Mucosa of stomach (tissue), 1 donor: ENCODE data around the gene MEGF11.
"Not testable (repeated sequence)": the region's sequence is repeated elsewhere in the genome, so short reads cannot be mapped to it uniquely, and the experiment has no call there.

Experiments used
- H3K27me3 ChIP-seq: one replicate; pipeline ENCODE4 v1.7.0; 2013; ENCODE audit warnings: mild to moderate bottlenecking, low read length; ENCODE audit not compliant: control insufficient read depth, insufficient read depth
- H3K36me3 ChIP-seq: one replicate; pipeline ENCODE4 v1.7.0; 2013; ENCODE audit warnings: low read length; ENCODE audit not compliant: control insufficient read depth, insufficient read depth
- H3K4me1 ChIP-seq: one replicate; pipeline ENCODE4 v1.7.0; 2013; ENCODE audit warnings: mild to moderate bottlenecking, low read length; ENCODE audit not compliant: control insufficient read depth, insufficient read depth
- H3K4me3 ChIP-seq: one replicate; pipeline ENCODE4 v1.7.0; 2013; ENCODE audit warnings: low read length
- H3K9ac ChIP-seq: one replicate; pipeline ENCODE4 v1.7.0; 2013; ENCODE audit warnings: mild to moderate bottlenecking, low read length, moderate library complexity
- H3K9me3 ChIP-seq: one replicate; pipeline ENCODE4 v1.7.0; 2013; ENCODE audit warnings: mild to moderate bottlenecking, low read length, moderate library complexity; ENCODE audit not compliant: control insufficient read depth
- donor health status: Pancreatic carcinoma.

Gene MEGF11

DNA sequence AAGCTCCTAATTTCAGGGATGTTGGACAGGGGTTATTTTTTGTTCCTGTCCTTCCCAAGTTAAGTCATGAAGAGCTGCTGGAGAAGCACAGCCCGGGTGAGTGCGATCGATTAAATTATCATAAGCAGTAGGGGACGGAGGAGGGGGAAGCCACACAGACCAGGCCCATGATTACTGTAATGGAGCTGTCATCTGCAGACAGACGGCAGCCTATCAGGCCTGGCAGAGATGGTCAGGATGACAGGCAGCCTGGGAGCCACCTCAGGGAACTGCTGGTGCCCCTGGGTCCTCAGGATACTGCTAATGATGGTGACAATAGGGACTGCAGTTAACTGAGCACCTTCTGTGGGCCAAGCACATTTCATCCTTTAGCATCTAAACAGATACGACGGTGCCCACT, 236.6 kb downstream of the MEGF11 start:
- no peaks in the 10 kb centered on the region for H3K36me3 ChIP-seq
- H3K4me3 ChIP-seq, result no peak overlapping the region
- H3K9ac ChIP-seq, result no peak overlapping the region
- no peaks in the 10 kb centered on the region for H3K4me1 ChIP-seq
- no peaks in the 10 kb centered on the region for H3K9me3 ChIP-seq
- no peaks in the 10 kb centered on the region for H3K27me3 ChIP-seq

DNA sequence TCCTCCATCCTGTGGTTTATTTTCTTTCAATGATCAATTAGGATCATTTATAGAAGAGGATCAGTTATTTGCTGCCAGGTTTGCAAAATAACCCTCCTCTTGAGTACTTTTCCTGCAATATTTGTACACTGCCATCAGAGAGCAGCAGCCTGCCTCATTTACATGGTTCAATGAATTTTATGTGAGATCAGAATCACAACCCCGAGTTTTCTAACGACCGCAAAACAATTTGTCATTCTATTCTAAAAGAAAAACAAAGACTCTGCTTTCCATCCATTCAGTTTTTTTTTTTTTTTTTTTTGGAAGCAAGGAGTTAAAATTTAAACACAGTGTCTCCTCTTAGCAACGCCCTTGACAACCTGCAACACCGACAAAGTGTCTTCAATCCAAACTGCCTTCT, 237.4 kb downstream of the MEGF11 start:
- no peak overlapping the region for H3K9ac ChIP-seq
- no peak overlapping the region for H3K4me3 ChIP-seq
- H3K36me3 ChIP-seq, result no peaks in the 10 kb centered on the region
- H3K9me3 ChIP-seq, result no peaks in the 10 kb centered on the region
- no peaks in the 10 kb centered on the region for H3K4me1 ChIP-seq
- H3K27me3 ChIP-seq, result no peaks in the 10 kb centered on the region

DNA sequence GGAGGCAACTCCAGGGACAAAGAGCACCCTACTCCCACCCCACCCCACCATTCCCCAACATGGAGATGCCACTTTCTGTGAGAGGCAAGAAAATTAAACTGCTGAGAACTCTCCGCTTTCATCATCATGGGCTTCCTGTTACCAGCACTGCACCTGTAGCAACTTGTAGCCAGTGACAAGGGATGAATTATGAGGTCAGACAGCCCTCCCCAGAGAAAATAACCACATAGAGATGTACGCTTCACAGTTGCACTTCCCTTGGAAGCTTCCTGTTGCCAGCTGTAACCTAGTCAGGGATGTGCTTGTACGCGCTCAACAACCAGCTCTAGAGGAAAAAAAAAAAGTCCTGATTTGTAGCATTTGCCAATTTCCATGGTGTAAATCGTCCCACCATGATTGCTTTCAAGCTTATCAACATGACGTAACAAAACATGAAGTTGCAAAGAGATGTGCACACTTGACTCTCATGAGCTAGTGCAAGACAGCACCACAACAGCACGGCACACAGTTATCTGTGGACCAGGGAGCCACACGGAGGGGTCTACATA, 238.8 kb downstream of the MEGF11 start:
- Histone ChIP-seq H3K4me1 (no peaks in the 10 kb centered on the region), H3K9me3 (no peaks in the 10 kb centered on the region), H3K9ac (no peak overlapping the region), H3K4me3 (no peak overlapping the region), H3K27me3 (no peaks in the 10 kb centered on the region), H3K36me3 (no peaks in the 10 kb centered on the region)

DNA sequence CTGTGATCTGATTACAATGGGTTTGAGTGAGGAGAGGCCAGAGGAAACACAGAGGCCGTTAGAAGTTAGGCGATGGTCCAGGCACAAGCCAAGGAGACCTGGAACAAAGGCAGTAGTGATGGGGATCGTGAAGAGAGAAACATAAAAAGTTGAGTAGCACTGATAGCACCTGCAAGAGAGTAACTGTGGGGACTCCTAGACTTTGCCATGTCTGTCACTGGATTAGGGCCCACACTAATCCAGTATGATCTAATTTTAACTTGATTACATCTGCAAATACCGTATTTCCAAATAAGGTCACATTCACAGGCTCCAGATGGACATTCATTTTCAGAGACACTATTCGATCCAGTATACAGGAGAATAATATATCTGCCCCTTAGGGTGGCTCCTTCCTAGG, 239.5 kb downstream of the MEGF11 start:
- no peaks in the 10 kb centered on the region for H3K36me3 ChIP-seq
- H3K9ac ChIP-seq, result no peak overlapping the region
- no peaks in the 10 kb centered on the region for H3K9me3 ChIP-seq
- H3K27me3 ChIP-seq, result no peaks in the 10 kb centered on the region
- no peaks in the 10 kb centered on the region for H3K4me1 ChIP-seq
- no peak overlapping the region for H3K4me3 ChIP-seq

DNA sequence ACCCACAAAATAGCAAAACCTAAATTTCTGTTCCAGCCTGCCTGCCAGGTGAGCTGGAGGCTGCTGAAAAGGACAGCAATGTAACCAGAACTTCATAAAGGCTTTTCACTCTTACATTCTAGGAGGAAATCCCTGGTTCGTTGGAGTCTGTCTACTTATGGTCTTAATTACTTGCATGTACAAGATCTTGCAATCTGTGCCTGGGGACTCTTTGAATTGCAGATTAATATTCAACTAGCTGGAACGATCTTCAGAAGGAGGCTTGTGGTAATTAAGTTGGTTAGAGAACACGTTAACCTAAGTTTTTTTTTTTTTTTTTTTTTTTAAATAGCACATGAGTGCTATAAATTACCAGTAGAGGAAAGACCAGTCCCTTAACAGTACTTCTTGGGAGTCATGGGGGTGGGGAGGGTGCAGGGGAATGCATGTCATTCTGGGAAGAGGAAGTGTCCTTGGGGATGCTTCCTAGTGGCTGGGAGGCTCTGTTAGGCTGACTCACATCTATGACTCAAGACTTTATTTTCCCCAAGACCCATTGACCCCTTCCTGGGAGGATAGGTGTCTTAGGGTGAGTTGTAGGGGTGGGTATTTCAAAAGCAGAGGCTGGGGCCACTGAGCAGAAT, 244.5 kb downstream of the MEGF11 start:
- H3K36me3 ChIP-seq, result no peaks in the 10 kb centered on the region
- H3K4me1 ChIP-seq, result no peaks in the 10 kb centered on the region
- no peaks in the 10 kb centered on the region for H3K27me3 ChIP-seq
- H3K4me3 ChIP-seq, result no peak overlapping the region
- H3K9me3 ChIP-seq, result no peaks in the 10 kb centered on the region
- H3K9ac ChIP-seq, result no peak overlapping the region

DNA sequence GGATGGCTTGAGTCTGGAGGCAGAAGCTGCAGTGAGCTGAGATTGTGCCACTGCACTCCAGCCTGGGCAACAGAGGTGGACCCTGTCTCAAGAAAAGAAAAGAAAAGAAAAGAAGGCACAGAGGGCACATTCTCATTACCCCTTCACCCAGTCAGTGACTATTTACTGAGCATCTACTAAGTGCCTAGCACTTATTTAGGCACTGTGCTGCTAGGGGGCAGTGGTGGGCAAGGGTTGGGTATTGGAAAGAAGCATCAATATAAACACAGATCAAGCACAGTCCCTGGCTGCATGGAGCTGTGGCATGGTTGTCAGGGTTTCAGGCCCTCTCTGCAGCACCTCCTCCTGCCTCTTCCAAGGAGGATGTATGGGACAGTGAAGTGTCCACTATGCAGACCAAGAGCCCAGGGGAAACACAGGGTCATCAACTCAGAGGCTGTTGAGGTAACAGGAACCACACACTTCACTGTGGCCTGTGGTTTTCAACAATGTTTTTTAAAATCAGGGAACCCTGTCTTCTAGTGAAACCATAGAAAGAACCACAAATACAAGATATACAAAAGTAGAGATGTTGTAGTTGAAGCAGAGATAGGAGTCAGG, 245.8 kb downstream of the MEGF11 start:
- H3K9me3 ChIP-seq, result no peaks in the 10 kb centered on the region
- H3K27me3 ChIP-seq, result no peaks in the 10 kb centered on the region
- no peak overlapping the region for H3K9ac ChIP-seq
- no peak overlapping the region for H3K4me3 ChIP-seq
- no peaks in the 10 kb centered on the region for H3K4me1 ChIP-seq
- H3K36me3 ChIP-seq, result no peaks in the 10 kb centered on the region

DNA sequence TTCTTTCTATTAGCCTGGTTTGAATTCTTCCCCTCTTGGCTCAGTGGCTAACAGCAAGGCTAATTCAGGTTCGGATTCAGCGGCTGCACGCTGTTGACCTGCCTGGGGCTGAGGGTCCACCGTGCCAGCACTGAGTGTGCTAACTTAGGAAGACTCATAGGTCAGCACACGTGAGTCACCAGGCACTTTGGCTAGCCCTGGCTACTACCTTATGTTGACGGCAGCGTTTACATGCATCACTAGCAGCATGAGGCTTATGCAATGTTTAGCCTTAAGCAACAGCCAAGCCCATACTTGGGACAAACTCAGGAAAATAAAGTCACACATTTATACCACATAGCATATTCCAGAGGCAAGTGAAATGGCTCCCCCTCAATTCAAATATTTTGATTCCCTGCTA, 246.6 kb downstream of the MEGF11 start:
- Histone ChIP-seq H3K4me1 (no peaks in the 10 kb centered on the region), H3K36me3 (no peaks in the 10 kb centered on the region), H3K9me3 (no peaks in the 10 kb centered on the region), H3K4me3 (no peak overlapping the region), H3K9ac (no peak overlapping the region), H3K27me3 (no peaks in the 10 kb centered on the region)

DNA sequence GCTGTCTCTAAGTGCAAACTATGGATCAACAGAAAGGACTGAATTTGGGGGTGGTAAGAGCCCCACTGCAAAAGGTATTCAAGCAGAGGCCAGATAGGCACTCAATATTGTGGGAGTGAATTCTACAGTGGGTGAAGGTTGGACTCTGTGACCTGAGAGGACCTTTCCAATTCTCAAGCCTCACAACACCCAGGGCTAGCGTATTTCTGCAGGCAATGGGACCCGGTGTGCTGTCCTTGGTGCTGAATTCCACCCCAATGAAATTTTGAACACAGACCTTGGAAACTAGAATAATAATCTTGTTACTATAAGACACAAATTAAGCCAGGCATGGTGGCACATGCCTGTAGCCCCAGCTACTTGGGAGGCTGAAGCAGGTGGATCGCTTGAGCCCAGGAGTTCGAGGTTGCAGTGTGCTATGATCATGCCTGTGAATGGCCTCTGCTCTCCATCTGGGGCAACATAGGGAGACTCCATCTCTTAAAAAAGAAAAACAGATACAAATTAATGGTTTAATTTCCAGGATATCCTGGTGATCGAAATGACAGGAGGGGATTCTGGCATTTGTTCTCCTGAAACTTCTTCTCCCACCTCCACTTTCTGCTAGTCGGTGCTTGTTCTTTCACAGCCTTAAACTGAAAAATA, 248.8 kb downstream of the MEGF11 start:
- Histone ChIP-seq H3K4me1 (no peaks in the 10 kb centered on the region), H3K4me3 (no peak overlapping the region), H3K9me3 (no peaks in the 10 kb centered on the region), H3K36me3 (no peaks in the 10 kb centered on the region), H3K9ac (no peak overlapping the region), H3K27me3 (no peaks in the 10 kb centered on the region)

DNA sequence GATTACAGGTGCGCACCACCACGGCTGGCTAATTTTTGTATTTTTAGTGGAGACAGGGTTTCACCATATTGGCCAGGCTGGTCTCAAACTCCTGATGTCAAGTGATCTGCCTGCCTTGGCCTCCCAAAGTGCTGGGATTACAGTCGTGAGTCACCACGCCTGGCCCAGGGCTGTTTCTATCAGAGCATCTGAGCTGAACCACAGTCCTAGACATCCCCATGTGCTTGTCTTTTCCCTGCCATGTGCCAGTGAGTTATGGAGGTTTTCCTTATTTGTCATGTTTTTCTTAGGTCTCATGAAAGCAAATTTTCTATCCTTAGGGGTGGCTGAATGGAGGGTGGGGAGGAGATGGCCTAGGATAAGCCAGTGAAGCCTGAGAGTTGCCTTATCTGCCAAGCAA, 250.4 kb downstream of the MEGF11 start:
- not testable (repeated sequence) for H3K27me3 ChIP-seq

DNA sequence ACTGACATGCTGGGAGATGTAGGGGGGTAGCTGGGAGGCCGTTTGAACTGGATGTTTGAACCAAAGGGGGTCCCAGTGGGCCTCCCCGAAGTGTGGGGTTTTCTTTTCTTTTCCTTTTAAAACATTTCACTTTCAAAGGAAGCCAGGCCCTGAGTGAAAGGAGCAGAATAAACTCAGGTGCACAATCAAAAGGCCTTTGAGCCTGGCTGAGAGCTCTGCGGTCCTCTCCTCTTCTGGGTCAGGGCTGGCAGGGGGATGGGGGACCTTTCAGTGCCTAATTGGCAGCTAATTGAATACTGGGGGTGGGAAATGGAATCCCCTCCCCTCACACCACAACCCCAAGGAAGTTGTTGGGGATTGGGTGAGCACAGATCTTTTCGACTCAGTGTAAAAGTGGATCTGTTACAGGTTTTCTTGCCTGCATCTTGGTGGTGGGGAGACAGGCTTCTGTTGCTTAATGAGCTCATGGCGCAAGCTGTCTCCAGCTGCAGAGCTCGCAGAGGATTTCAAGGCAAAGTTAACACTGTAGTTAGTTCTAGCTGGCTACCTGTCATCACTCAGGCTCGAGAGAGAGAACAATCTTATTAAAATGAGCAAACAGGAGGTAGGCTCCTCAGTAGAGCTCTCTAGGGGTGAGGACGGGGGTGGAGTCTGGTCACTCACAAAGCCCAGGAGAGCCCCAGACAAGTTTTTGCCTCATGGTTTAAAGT, 251.7 kb downstream of the MEGF11 start:
- no peak overlapping the region for H3K4me3 ChIP-seq
- no peak overlapping the region for H3K9ac ChIP-seq
- H3K4me1 ChIP-seq, result no peaks in the 10 kb centered on the region
- H3K9me3 ChIP-seq, result no peaks in the 10 kb centered on the region
- no peaks in the 10 kb centered on the region for H3K36me3 ChIP-seq
- H3K27me3 ChIP-seq, result peaks cover 7% of the 10 kb centered on the region

More for the DNA sequence above, 250.4 kb downstream of the MEGF11 start:
- H3K4me3 ChIP-seq, H3K9me3 ChIP-seq, H3K4me1 ChIP-seq, H3K9ac ChIP-seq, H3K36me3 ChIP-seq: not testable (repeated sequence)

DNA sequence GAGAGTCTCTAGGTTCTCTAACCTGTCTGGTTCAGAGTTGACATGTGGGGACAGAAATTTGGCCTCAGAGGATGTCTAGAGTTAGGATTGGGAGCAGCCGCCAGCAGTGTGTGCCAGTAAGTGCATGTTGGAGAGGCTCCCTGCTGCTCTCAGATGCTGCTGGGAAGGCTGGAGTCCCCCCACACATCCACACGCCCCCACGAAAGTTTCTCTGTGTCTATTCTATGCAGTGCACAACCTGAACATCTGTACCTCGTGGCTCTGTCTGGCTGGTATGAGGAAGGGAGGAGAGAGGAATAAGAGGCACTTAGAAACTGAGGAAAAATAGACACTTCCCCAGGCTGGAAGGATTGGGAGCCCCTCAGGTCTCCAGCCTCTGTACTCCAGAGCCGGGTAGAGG, 252.5 kb downstream of the MEGF11 start:
- H3K9me3 ChIP-seq, result no peaks in the 10 kb centered on the region
- H3K4me1 ChIP-seq, result no peaks in the 10 kb centered on the region
- H3K9ac ChIP-seq, result no peak overlapping the region
- peaks cover 7% of the 10 kb centered on the region for H3K27me3 ChIP-seq
- no peaks in the 10 kb centered on the region for H3K36me3 ChIP-seq
- H3K4me3 ChIP-seq, result no peak overlapping the region

DNA sequence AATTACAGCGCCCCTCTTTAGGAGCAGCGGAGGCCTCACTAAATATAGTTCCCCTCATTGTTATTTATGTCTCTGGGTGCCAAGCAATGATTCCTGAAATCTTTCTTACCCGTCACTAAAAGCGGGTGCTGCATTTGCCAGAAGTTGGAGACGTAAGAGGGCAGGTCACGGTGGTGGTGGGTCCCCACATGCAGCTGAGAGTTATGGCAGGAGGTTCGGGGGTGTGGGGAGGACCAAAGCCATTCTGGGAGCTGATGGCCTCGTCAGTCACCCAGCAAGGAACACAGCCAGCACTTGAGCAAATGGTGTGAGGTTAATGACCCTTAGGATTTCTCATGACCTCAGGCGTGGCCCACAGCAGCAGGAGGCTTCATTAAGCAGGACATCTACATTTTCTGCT, 255.1 kb downstream of the MEGF11 start:
- peaks cover 7% of the 10 kb centered on the region for H3K27me3 ChIP-seq
- H3K4me1 ChIP-seq, result no peaks in the 10 kb centered on the region
- H3K4me3 ChIP-seq, result no peak overlapping the region
- H3K9ac ChIP-seq, result no peak overlapping the region
- no peaks in the 10 kb centered on the region for H3K9me3 ChIP-seq
- no peaks in the 10 kb centered on the region for H3K36me3 ChIP-seq
